ENCODE measurements around the gene DKC1. TPM values are rescaled to one million over a fixed set of nuclear protein-coding genes. Genes with fewer than 3 reads are reported as not detected.

DKC1 gene
- polyA plus RNA-seq, 1 experiment = 31.5 TPM

DNA sequence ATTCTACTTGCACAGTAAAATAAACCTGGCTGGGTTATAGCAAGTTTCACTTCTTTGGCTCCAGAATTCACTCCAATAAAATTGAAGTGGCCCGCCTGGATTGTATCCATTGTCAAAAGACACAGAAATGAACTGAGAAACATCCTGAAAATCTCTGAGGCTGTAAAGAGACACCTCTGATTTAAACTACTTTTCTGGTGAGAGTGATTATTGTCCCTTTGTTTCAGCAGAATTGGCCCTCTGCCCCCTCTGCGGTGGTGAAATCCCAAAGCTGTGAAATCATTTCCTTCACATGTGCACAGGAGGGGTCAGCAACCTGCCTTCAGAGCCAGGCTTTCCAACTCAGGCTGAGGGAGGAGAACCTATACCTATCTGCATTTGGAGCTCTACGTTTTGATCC is 34.8 kb upstream of the DKC1 start:
- no peak for TF ChIP-seq CTCF (IDR thresholded peaks at IDR 0.05; ENCODE audit: insufficient read depth, low read depth, low read length)
- H3K4me3 ChIP-seq (ENCODE audit: low read depth, low read length) = no peak overlapping the region
- no peak for DNase-seq (ENCODE audit: low read depth)
- no peaks in the 10 kb centered on the region for H3K27me3 ChIP-seq (ENCODE audit: control insufficient read depth, insufficient read depth, low read length)
- POLR2A ChIA-PET = interaction anchor here (0.6 kb wide), 1 partner anchor 32 kb away, joined by 3 read pairs; no protein-coding TSS in a partner anchor
- H3K36me3 ChIP-seq (ENCODE audit: control insufficient read depth, insufficient read depth, low read length) = no peaks in the 10 kb centered on the region
- CTCF ChIA-PET = interaction anchor here (1.1 to 2.9 kb wide), 3 partner anchors 11 to 22 kb away, joined by 4 to 8 read pairs (median 8); no protein-coding TSS in a partner anchor

- no peak for TF ChIP-seq CTCF (IDR thresholded peaks at IDR 0.05; ENCODE audit: insufficient read depth, low read depth, low read length)
- CTCF ChIA-PET = interaction anchor here (1.9 to 2.9 kb wide), 2 partner anchors 11 to 20 kb away, joined by 8 read pairs; no protein-coding TSS in a partner anchor
Observed at GRCh38 chrX:154728431-154729190, 34.1 kb upstream of the DKC1 start.

GRCh38 chrX:154729439-154729838 is 33.2 kb upstream of the DKC1 start:
- no peaks in the 10 kb centered on the region for H3K27me3 ChIP-seq (ENCODE audit: control insufficient read depth, insufficient read depth, low read length)
- CTCF ChIA-PET = interaction anchor here (2.9 kb wide), 1 partner anchor 12 kb away, joined by 8 read pairs; no protein-coding TSS in a partner anchor
- no peak overlapping the region for H3K4me3 ChIP-seq (ENCODE audit: low read depth, low read length)
- H3K36me3 ChIP-seq (ENCODE audit: control insufficient read depth, insufficient read depth, low read length) = no peaks in the 10 kb centered on the region
- no peak for DNase-seq (ENCODE audit: low read depth)
- POLR2A ChIA-PET = no interaction called here
- TF ChIP-seq CTCF (IDR thresholded peaks at IDR 0.05; ENCODE audit: insufficient read depth, low read depth, low read length) = no peak

More at GRCh38 chrX:154728431-154729190, 34.1 kb upstream of the DKC1 start:
- Histone ChIP-seq H3K4me3 (ENCODE audit: low read depth, low read length) (no peak overlapping the region), H3K27me3 (ENCODE audit: control insufficient read depth, insufficient read depth, low read length) (no peaks in the 10 kb centered on the region), H3K36me3 (ENCODE audit: control insufficient read depth, insufficient read depth, low read length) (no peaks in the 10 kb centered on the region)
- POLR2A ChIA-PET = no interaction called here
- DNase-seq (ENCODE audit: low read depth) = no peak

GRCh38 chrX:154730253-154730891 is 32.3 kb upstream of the DKC1 start:
- no peak for DNase-seq (ENCODE audit: low read depth)
- TF ChIP-seq CTCF (IDR thresholded peaks at IDR 0.05; ENCODE audit: insufficient read depth, low read depth, low read length) = no peak
- ChIA-PET POLR2A (no interaction called here), CTCF (interaction anchor here (0.6 to 2.9 kb wide), 3 partner anchors 13 to 110 kb away, joined by 3 to 8 read pairs (median 4); no protein-coding TSS in a partner anchor)
- Histone ChIP-seq H3K4me3 (ENCODE audit: low read depth, low read length) (no peak overlapping the region), H3K27me3 (ENCODE audit: control insufficient read depth, insufficient read depth, low read length) (no peaks in the 10 kb centered on the region), H3K36me3 (ENCODE audit: control insufficient read depth, insufficient read depth, low read length) (no peaks in the 10 kb centered on the region)

GRCh38 chrX:154731184-154731583 is 31.5 kb upstream of the DKC1 start:
- no peak for TF ChIP-seq CTCF (IDR thresholded peaks at IDR 0.05; ENCODE audit: insufficient read depth, low read depth, low read length)
- H3K27me3 ChIP-seq (ENCODE audit: control insufficient read depth, insufficient read depth, low read length) = no peaks in the 10 kb centered on the region
- POLR2A ChIA-PET = no interaction called here
- no peak overlapping the region for H3K4me3 ChIP-seq (ENCODE audit: low read depth, low read length)
- CTCF ChIA-PET = interaction anchor here (0.6 to 1.3 kb wide), 3 partner anchors 13 to 109 kb away, joined by 3 to 4 read pairs (median 3); no protein-coding TSS in a partner anchor
- DNase-seq (ENCODE audit: low read depth) = no peak
- no peaks in the 10 kb centered on the region for H3K36me3 ChIP-seq (ENCODE audit: control insufficient read depth, insufficient read depth, low read length)
